ENCODE measurements around the gene HYAL3.

- TF ChIP-seq CTCF (IDR thresholded peaks at IDR 0.05 in 2 of 3, conservative IDR thresholded peaks at IDR 0.05 in 1 of 3; ENCODE audit: borderline replicate concordance in 1 of 3, insufficient read depth in 1 of 3, low read depth in 2 of 3, low read length in 2 of 3) (no peak), RAD21 (IDR thresholded peaks at IDR 0.05; ENCODE audit: low read depth) (no peak)
- TF ChIP-seq, protein P1, sequence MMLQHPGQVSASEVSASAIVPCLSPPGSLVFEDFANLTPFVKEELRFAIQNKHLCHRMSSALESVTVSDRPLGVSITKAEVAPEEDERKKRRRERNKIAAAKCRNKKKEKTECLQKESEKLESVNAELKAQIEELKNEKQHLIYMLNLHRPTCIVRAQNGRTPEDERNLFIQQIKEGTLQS (IDR thresholded peaks at IDR 0.05), result no peak
These were observed 12.6 kb downstream of the HYAL3 start for GRCh38 chr3:50286322-50287227.

All from HCT116 (cell line).